Gastrocnemius medialis (tissue), 4 donors: Measurements from ENCODE around the gene TAS1R2. TPM values are rescaled to one million over a fixed set of nuclear protein-coding genes. Genes with fewer than 3 reads are reported as not detected.

Experiments
- ATAC-seq, 2 donors: fragments of 150-250 bp; one replicate each; pipeline ENCODE4 v1.9.1; 2016
- DNase-seq, 2 donors: peaks; one replicate each; pipeline ENCODE4 v3.0.0-alpha.2; 2019
- H3K27ac ChIP-seq, 4 donors: fragments of 200-600 bp; sonication (generic); 1 replicate in 1 of 4; 2 replicates in 3 of 4; pipeline ENCODE4 v1.5.1; 2016 to 2018; ENCODE audit warnings: mild to moderate bottlenecking in 2 of 4, moderate library complexity in 1 of 4
- H3K27me3 ChIP-seq, 3 donors: fragments of 200-600 bp; sonication (generic) in 2 of 3; 1 replicate in 1 of 3; 2 replicates in 2 of 3; pipeline versions ENCODE4 v1.5.1 to v1.6.0; 2016 to 2019; ENCODE audit warnings: mild to moderate bottlenecking in 1 of 3, moderate library complexity in 1 of 3
- H3K36me3 ChIP-seq, 2 donors: fragments of 200-600 bp; sonication (generic) in 1 of 2; one replicate each; pipeline ENCODE4 v1.5.1; 2017 to 2018
- H3K4me1 ChIP-seq, 2 donors: fragments of 200-600 bp; sonication (generic) in 1 of 2; one replicate each; pipeline ENCODE4 v1.5.1; 2016 to 2017; ENCODE audit warnings: mild to moderate bottlenecking in 2 of 2
- H3K4me3 ChIP-seq, 4 donors: fragments of 200-600 bp; sonication (generic) in 3 of 4; 1 replicate in 1 of 4; 2 replicates in 3 of 4; pipeline ENCODE4 v1.5.1; 2016 to 2019; ENCODE audit warnings: mild to moderate bottlenecking in 2 of 4
- H3K9me3 ChIP-seq, 3 donors: fragments of 200-600 bp; sonication (generic) in 2 of 3; 1 replicate in 1 of 3; 2 replicates in 2 of 3; pipeline ENCODE4 v1.5.1; 2016 to 2019
- POLR2A ChIP-seq, 2 donors: fragments of 450-650 bp; IDR thresholded peaks; one replicate each; pipeline ENCODE4 v1.6.1; 2017; ENCODE audit warnings: antibody characterized with exemption in 2 of 2, mild to moderate bottlenecking in 2 of 2, moderate library complexity in 2 of 2
- in situ Hi-C, 4 donors: fragments of 200-750 bp; cut with MboI; loops; one replicate each; pipeline versions ENCODE4 v1.15.0 to v1.8.0; 2017; ENCODE audit warnings: low sequenced_read_pairs in 4 of 4
- intact Hi-C: fragments of 100-400 bp; cut with DNase I; formaldehyde crosslinking; loops from one replicate; pipeline ENCODE4 v1.15.1; 2023; ENCODE audit warnings: low total_unique reads
- total RNA-seq, 4 donors: library from RNA; depleted of rRNA; stranded (reverse); fragments of >200 nt; gene quantifications; one replicate each; pipeline versions ENCODE4 v1.1.0 to v1.2.3, GENCODE V29; 2016
- TF ChIP-seq, protein P1 (sequence below), 5 experiments: fragments of 450-650 bp in 3 of 5; fragments of 200-600 bp in 2 of 5; sonication (generic) in 2 of 5; IDR thresholded peaks in 4 of 5; conservative IDR thresholded peaks in 1 of 5; 1 replicate in 4 of 5; 2 replicates in 1 of 5; pipeline ENCODE4 v1.5.1; 2016 to 2019; ENCODE audit warnings: antibody characterized with exemption in 5 of 5, mild to moderate bottlenecking in 3 of 5, moderate library complexity in 3 of 5

The TAS1R2 gene
- total RNA-seq, 4 donors from 2014 or later, result not detected

DNA sequence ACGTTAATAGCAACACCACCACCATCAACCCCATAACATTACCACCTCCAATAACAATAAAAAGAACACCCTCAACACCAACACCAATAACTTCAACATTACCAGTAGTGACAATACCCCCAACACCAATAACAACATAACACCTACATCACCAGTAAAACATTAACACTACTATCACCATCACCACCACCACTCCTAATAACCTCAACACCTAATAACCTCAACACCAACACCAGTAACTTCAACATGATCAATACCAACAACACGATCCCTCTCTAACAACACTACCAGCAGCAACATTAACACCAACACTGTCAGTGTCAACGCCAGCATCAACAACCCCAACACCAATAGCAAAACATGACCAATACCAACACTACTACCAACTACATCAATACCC, 57.2 kb downstream of the TAS1R2 start:
- Histone ChIP-seq H3K27ac (no peak overlapping the region), H3K4me3 (no peak overlapping the region), H3K9me3 (no peaks in the 10 kb centered on the region), H3K4me1 (peaks cover 3 to 4% of the 10 kb centered on the region in 2 donors), H3K27me3 (peaks cover 0 to 12% (median 0%) of the 10 kb centered on the region in 3 donors), H3K36me3 (no peaks in the 10 kb centered on the region)
- no peak for TF ChIP-seq POLR2A (IDR thresholded peaks at IDR 0.05)
- TF ChIP-seq, protein P1, sequence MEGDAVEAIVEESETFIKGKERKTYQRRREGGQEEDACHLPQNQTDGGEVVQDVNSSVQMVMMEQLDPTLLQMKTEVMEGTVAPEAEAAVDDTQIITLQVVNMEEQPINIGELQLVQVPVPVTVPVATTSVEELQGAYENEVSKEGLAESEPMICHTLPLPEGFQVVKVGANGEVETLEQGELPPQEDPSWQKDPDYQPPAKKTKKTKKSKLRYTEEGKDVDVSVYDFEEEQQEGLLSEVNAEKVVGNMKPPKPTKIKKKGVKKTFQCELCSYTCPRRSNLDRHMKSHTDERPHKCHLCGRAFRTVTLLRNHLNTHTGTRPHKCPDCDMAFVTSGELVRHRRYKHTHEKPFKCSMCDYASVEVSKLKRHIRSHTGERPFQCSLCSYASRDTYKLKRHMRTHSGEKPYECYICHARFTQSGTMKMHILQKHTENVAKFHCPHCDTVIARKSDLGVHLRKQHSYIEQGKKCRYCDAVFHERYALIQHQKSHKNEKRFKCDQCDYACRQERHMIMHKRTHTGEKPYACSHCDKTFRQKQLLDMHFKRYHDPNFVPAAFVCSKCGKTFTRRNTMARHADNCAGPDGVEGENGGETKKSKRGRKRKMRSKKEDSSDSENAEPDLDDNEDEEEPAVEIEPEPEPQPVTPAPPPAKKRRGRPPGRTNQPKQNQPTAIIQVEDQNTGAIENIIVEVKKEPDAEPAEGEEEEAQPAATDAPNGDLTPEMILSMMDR (IDR thresholded peaks at IDR 0.05 in 4 of 5, conservative IDR thresholded peaks at IDR 0.05 in 1 of 5), result no peak
- ATAC-seq (no peak), DNase-seq (no peak)
- in situ Hi-C loops (loop anchor here in 2 of 4 donors (25.0 kb wide), 1 partner anchor 215 kb away; no protein-coding TSS in a partner anchor), intact Hi-C loops (loop anchor here (10.0 kb wide), 1 partner anchor 77 kb away; no protein-coding TSS in a partner anchor)

DNA sequence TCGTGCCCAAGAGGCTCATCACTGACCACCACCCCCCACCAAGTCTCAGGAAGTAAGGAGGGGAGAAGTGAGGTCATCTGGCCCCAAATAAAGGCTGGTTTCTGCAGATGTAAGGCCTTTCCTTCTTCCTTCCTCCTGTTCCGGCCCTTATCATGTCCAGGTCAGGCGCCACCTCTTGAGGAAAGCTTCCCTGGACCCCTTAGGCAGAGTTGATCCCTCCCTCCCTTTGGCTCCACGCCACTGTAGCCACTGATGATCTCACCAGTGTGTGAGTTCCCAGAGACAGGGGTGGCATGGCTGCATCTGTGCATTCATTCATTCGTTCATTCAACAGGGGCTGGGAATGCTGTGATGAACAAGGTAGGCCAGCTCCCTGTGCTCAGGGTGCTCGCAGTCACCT, 59.2 kb downstream of the TAS1R2 start:
- peaks cover 0 to 12% (median 0%) of the 10 kb centered on the region in 3 donors for H3K27me3 ChIP-seq
- in situ Hi-C loops, result loop anchor here in 2 of 4 donors (25.0 kb wide), 1 partner anchor 213 kb away; no protein-coding TSS in a partner anchor
- DNase-seq, result no peak
- TF ChIP-seq POLR2A (IDR thresholded peaks at IDR 0.05), result no peak
- TF ChIP-seq, protein P1 (IDR thresholded peaks at IDR 0.05 in 4 of 5, conservative IDR thresholded peaks at IDR 0.05 in 1 of 5), result no peak
- no peak for ATAC-seq
- H3K9me3 ChIP-seq, result no peaks in the 10 kb centered on the region
- H3K4me3 ChIP-seq, result no peak overlapping the region
- intact Hi-C loops, result loop anchor here (10.0 kb wide), 1 partner anchor 75 kb away; no protein-coding TSS in a partner anchor
- H3K36me3 ChIP-seq, result no peaks in the 10 kb centered on the region
- H3K27ac ChIP-seq, result no peak overlapping the region
- H3K4me1 ChIP-seq, result no peaks in the 10 kb centered on the region

DNA sequence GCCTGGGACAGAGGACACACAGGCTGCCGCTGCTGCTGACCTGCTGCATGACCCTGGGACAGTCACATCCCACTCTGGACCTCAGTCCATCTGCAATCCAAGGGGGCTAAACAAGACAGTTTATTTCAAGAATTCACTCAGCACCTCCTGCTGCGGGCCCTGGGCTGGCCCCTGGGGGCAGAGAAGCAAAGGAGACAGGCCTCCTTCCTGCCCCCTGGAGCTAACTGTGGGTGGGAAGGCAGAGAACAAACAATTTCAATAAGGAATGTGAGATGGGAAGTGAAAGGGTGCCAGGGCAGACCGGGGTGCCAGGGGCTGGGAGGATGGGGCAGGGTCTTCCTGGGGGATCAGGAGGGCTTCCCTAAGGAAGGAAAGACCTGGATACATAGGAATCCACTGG, 60.0 kb downstream of the TAS1R2 start:
- intact Hi-C loops (no loop called here), in situ Hi-C loops (no loop called here)

DNA sequence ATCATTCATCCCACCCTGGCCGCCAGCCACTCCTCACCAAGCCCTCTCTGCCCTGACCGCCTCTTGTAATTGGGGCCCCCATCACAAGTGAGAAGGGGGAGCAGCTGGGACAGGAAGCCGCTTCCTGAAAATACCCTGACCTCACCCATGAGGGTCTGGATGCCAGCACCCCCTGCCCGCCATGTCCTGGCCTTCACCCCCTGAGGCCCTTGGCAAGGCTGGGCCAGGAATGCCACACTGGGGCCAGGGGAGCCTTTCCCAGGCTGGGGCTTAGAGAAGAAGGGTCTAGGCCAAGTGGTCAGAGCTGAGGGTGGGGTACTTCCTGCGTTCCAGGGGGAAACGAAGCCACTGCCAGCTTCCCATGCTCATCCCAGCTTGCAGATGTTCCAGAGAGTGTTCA, 60.5 kb downstream of the TAS1R2 start:
- Histone ChIP-seq H3K27ac (no peak overlapping the region), H3K36me3 (no peaks in the 10 kb centered on the region), H3K27me3 (peaks cover 0 to 6% (median 0%) of the 10 kb centered on the region in 3 donors), H3K4me1 (no peaks in the 10 kb centered on the region), H3K9me3 (no peaks in the 10 kb centered on the region), H3K4me3 (no peak overlapping the region)
- intact Hi-C loops, result no loop called here
- TF ChIP-seq POLR2A (IDR thresholded peaks at IDR 0.05), result no peak
- TF ChIP-seq, protein P1 (IDR thresholded peaks at IDR 0.05 in 4 of 5, conservative IDR thresholded peaks at IDR 0.05 in 1 of 5), result no peak
- no peak for DNase-seq
- no peak for ATAC-seq
- in situ Hi-C loops, result no loop called here

More for the DNA sequence above, 60.0 kb downstream of the TAS1R2 start:
- H3K4me3 ChIP-seq, result no peak overlapping the region
- TF ChIP-seq, protein P1 (IDR thresholded peaks at IDR 0.05 in 4 of 5, conservative IDR thresholded peaks at IDR 0.05 in 1 of 5), result no peak
- no peak for TF ChIP-seq POLR2A (IDR thresholded peaks at IDR 0.05)
- no peak for ATAC-seq
- no peaks in the 10 kb centered on the region for H3K36me3 ChIP-seq
- H3K27me3 ChIP-seq, result peaks cover 0 to 11% (median 0%) of the 10 kb centered on the region in 3 donors
- no peaks in the 10 kb centered on the region for H3K9me3 ChIP-seq
- no peaks in the 10 kb centered on the region for H3K4me1 ChIP-seq
- H3K27ac ChIP-seq, result no peak overlapping the region
- no peak for DNase-seq

DNA sequence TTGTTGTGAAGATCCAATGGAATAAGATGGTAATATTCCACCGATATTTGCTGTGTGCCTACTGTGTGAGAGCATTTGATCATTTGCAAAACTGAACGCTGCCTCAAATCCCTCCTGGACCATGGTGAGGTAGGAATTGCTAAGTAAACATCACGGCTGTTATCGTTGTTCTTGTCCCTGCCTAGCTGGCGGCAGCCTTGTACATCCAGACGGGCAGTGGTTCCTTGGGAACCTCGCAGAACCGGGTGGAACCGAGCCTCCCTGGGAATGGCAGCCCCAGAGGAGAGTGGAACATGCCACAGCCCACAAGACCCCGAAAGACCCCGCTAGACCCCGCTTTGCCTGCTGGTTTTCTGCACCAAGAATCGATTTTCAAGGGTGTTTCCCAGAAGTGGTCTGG, 60.9 kb downstream of the TAS1R2 start:
- in situ Hi-C loops (no loop called here), intact Hi-C loops (no loop called here)
- DNase-seq, result no peak
- Histone ChIP-seq H3K36me3 (no peaks in the 10 kb centered on the region), H3K4me1 (no peaks in the 10 kb centered on the region), H3K27ac (no peak overlapping the region), H3K9me3 (no peaks in the 10 kb centered on the region), H3K27me3 (peaks cover 0 to 2% (median 0%) of the 10 kb centered on the region in 3 donors), H3K4me3 (no peak overlapping the region)
- ATAC-seq, result no peak
- no peak for TF ChIP-seq POLR2A (IDR thresholded peaks at IDR 0.05)
- TF ChIP-seq, protein P1 (IDR thresholded peaks at IDR 0.05 in 4 of 5, conservative IDR thresholded peaks at IDR 0.05 in 1 of 5), result no peak
